ENCODE measurements around the gene CLDN9. TPM values are rescaled to one million over a fixed set of nuclear protein-coding genes. Genes with fewer than 3 reads are reported as not detected.

CLDN9 gene
- total RNA-seq, 2 donors from 2014 or later, result 0.11 TPM; not detected in 1

DNA sequence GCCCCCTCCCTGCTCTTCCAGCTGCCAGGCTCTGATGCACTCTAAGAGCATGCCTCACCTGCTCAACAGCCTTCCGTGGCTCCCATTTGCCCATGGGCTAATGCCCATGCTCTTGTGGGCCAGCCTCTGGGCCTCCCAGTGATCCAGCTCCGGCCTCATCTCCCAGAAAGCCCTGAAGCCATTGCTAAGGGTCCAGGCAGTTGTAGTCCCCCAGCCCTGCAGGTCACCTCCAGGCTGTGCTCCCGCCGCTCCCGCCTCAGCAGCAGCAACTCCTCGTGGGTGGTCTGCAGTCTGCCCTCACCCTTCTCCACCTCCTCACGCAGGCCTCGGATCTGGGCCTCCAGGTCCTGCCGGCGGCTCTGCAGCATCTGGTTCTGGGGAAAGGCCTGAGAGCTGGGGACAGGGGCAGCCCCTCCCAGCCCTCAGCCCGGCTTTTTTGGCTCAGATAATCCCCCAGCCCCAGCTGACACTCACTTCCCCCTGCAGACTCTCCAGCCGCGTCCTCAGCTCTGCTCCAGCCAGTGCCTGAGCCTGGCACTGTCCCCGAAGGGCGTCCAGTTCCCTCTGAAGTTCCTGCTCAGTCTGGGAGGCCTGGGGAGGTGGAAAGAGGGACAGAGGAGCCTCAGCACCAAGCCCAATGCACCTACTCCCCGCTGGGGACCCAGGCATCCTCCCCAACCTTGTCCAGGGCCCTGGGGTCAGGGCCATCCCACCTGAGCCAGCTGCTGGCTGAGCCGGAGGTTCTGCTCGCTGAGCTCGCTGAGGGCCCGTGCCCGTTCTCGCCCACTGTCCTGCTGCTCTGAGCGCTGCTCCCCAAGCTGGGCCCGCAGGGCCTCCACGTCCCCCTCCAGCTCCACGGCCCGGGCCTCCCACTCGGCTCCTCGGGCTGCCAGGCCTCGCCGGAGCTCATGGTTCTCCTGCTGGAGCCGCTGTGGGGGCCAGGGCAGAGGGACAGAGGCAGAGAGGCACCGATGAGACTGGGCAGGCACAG, 17.8 kb downstream of the CLDN9 start:
- no peaks in the 10 kb centered on the region for H3K9me3 Mint-ChIP-seq
- peak overlapping the region in 1 of 2 donors; percentile 55 for H3K27ac Mint-ChIP-seq
- H3K36me3 Mint-ChIP-seq, result peaks cover 0 to 24% of the 10 kb centered on the region in 2 donors
- no peak for DNase-seq (ENCODE audit: low spot score in 2 of 2)
- ATAC-seq, result no peak

DNA sequence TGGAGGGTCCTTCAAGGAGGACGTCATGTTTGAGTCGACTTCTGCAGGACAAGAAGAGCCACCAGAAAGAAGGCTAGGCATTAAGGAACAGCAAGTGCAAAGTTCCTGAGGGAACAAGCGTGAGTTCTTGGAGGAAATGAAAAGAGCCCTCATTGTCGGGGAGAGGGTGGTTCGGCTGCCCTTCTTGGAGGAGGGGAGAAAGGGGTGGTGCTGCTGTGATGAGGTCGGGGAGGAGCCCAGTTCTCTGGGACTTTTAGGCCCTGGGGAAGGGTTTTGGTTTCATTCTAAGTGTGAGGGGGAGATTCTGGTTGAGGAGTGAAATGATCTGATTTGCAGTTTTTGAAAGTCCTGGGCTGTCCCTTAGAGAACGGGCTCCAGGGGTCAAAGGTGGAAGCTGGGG, 19.9 kb downstream of the CLDN9 start:
- peaks cover 0 to 16% of the 10 kb centered on the region in 2 donors for H3K36me3 Mint-ChIP-seq
- DNase-seq (ENCODE audit: low spot score in 2 of 2) (no peak), ATAC-seq (no peak)
- no peak overlapping the region for H3K27ac Mint-ChIP-seq
- H3K9me3 Mint-ChIP-seq, result no peaks in the 10 kb centered on the region

DNA sequence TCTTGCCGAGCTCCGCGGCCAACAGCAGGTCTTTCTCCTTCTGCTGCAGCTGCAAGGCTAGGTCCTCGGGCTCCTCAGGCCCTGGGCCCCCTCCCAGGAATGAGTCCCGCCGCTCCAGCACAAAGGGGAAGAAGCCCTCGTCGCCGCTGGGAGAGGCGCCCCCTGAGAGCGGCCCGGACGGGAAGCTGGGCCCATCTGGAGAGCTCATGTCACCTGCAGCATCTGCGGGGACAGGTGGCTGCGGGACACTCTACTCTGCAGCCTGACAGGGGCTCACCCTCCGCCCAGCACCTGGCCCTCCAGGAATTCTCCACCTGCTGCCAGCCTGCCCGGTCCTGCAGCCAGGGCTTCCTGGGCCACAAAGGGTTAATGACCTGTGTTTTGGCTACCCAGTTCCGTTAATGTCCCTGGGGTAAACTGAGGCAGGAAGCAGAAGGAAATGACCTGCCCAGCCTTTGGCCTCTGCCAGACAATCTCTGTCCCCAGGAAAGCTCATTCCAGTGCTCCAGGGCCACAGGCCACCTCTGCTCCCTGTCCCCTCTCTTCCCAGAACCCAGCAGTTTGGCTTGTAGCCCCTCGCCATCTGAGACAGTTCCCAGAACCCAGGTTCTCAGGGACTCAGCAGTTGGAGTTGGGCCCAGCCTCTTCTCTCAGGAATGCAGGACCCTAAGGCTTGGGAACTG, 22.7 kb downstream of the CLDN9 start:
- no peak for ATAC-seq
- no peaks in the 10 kb centered on the region for H3K9me3 Mint-ChIP-seq
- no peaks in the 10 kb centered on the region for H3K36me3 Mint-ChIP-seq

DNA sequence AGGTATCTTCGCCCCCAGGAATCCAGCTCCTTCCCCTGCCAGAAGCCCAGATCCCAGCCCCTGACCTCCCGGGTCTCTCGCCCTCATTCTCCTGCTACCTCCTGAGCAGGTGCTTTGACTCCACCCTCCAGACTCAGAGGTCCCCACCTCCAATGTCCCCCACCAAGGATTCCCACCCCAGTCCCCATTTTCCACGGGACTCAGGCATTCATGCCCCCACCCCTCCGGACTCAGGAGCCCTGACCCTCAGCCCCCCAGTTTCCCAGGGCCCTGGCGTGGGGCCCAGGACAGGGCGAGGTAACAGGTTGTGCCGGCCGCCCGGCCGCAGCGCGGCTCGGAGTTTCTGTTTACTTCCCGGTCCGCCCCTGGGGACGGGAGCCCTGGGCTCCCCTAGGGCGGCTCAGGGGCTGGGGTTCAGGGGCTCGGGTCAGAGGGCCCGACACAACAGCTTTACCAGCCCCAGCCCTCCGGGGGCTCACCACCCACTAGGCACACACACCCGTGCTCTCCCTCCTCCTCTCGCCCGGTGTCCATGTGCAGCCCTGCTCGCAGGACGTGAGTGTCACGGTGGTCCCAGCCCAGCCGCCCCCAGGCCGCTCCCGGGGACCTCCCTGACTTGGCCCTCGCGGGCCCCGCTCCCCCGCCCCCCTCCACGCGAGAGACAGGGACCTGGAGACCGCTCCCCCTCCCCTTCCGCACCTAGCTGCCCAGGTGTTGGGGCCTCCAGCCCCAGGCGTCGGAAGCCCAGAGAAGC, 23.4 kb downstream of the CLDN9 start:
- H3K27ac Mint-ChIP-seq, result no peak overlapping the region
- ATAC-seq (no peak), DNase-seq (ENCODE audit: low spot score in 2 of 2) (no peak)
- no peaks in the 10 kb centered on the region for H3K9me3 Mint-ChIP-seq
- H3K36me3 Mint-ChIP-seq, result no peaks in the 10 kb centered on the region

More for the DNA sequence above, 22.7 kb downstream of the CLDN9 start:
- H3K27ac Mint-ChIP-seq, result no peak overlapping the region
- DNase-seq (ENCODE audit: low spot score in 2 of 2), result no peak

DNA sequence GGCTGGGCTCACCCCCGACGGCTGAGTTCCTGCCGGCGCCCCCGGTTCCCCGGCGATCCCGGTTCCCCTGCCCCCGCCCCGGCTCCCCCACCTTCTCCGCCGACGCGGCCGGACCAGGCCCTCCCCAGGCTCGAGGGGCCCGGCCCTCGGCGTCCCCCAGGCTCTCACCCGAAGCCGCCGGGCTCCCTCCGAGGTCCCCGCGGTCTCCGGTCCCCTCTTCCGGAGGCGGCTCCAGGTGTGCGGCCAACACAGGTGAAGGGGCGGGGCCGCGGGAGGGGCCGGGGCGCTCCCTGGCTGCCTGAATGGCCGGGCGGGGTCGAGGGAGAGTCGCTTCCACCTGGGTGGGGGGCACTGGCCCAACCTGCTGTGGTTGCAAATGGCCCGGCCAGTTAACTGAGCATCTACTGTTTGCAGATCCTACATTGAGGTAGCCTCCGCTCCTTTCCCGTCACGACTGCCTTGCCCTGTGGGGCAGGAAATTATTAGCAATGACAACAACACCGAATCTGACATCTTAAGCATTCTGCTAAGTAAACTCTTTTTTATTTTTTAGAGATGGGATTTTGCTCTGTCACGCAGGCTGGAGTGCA, 24.1 kb downstream of the CLDN9 start, which contains the start of gene BICDL2:
Gene BICDL2 (minus strand): TSS at position 219 of the 590 bp plus-strand sequence. CDS start 1,448 bp downstream, outside the sequence.
- H3K9me3 Mint-ChIP-seq, result no peaks in the 10 kb centered on the region
- no peak for DNase-seq (ENCODE audit: low spot score in 2 of 2)
- no peak for ATAC-seq
- H3K36me3 Mint-ChIP-seq, result no peaks in the 10 kb centered on the region
- H3K27ac Mint-ChIP-seq, result no peak within 1 kb of the TSS

DNA sequence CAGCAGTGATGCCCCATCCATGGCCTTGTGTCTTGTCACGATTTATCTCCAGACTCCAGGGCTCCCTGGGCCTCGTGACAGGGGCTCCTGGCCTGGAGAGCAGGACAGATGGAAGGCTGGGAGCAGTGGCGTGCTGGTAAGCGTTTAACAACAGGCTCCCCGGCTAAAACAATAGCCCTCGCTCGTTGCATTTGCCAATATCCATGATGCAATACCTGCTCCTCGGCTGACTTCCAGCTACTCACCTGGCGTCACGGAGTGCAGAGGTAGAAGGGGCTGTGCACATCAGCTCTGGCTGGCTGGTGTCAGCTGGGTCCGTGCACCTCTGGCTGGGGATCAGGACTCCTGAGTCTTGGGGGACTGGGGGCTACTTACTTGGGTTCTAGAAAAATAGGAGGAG, 25.5 kb downstream of the CLDN9 start:
- Mint-ChIP-seq H3K9me3 (no peaks in the 10 kb centered on the region), H3K27ac (no peak overlapping the region), H3K36me3 (no peaks in the 10 kb centered on the region)

DNA sequence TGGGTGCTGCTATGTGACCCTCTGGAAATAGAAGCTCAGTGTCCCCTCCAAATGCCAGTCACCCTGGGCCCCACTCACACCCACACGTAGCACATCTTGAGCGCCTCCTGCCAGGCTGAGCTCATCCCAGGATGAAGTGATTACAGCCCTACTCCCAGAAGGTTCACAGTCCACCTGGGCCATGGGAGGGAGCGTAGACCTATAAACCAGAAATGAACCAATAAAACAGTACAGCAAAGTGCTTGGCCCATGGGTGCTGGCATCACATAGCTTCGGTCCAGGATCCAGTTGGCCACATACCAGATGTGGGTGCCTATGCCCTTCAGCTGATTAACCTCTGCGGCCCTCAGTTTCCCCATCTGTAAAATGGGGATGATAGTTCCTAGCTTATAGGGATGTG, 26.2 kb downstream of the CLDN9 start:
- Mint-ChIP-seq H3K9me3 (no peaks in the 10 kb centered on the region), H3K27ac (no peak overlapping the region), H3K36me3 (no peaks in the 10 kb centered on the region)
- ATAC-seq, result no peak
- no peak for DNase-seq (ENCODE audit: low spot score in 2 of 2)

More for the DNA sequence above, 25.5 kb downstream of the CLDN9 start:
- DNase-seq (ENCODE audit: low spot score in 2 of 2) (no peak), ATAC-seq (no peak)

DNA sequence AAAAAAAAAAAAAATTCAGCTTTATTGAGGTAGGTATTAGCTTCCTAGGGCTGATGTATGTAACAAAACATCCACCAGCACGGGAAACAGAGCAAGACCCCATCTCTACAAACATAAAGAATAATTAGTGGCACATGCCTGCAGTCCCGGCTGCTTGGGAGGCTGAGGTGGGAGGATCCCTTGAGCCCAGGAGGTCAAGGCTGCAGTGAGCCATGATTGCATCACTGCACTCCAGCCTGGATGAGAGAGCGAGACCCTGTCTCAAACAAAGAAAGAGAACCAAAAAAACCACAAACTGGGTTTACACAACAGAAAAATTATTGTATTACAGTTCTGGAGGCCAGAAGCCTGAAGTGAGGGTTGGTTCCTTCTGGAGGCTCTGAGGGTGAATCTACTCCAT, 29.7 kb downstream of the CLDN9 start:
- no peaks in the 10 kb centered on the region for H3K36me3 Mint-ChIP-seq
- ATAC-seq, result no peak
- no peak overlapping the region for H3K27ac Mint-ChIP-seq
- H3K9me3 Mint-ChIP-seq, result no peaks in the 10 kb centered on the region
- DNase-seq (ENCODE audit: low spot score in 2 of 2), result no peak

DNA sequence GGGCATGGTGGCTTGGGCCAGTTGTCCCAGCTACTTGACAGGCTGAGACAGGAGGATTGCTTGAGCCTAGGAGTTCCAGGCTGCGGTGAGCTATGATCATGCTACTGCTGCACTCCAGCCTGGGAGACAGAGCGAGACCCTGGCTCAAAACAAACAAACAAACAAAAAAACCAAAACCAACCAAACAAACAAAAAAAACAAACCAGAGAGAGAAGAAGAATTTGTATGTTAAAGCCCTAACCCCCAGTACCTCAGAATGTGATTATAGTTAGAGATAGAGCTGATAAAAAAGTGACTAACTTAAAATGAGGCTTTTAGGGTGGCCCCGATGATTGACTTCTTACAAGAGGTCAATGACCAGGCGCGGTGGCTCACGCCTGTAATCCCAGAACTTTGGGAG, 32.0 kb downstream of the CLDN9 start:
- no peaks in the 10 kb centered on the region for H3K9me3 Mint-ChIP-seq
- H3K27ac Mint-ChIP-seq, result no peak overlapping the region
- no peaks in the 10 kb centered on the region for H3K36me3 Mint-ChIP-seq

DNA sequence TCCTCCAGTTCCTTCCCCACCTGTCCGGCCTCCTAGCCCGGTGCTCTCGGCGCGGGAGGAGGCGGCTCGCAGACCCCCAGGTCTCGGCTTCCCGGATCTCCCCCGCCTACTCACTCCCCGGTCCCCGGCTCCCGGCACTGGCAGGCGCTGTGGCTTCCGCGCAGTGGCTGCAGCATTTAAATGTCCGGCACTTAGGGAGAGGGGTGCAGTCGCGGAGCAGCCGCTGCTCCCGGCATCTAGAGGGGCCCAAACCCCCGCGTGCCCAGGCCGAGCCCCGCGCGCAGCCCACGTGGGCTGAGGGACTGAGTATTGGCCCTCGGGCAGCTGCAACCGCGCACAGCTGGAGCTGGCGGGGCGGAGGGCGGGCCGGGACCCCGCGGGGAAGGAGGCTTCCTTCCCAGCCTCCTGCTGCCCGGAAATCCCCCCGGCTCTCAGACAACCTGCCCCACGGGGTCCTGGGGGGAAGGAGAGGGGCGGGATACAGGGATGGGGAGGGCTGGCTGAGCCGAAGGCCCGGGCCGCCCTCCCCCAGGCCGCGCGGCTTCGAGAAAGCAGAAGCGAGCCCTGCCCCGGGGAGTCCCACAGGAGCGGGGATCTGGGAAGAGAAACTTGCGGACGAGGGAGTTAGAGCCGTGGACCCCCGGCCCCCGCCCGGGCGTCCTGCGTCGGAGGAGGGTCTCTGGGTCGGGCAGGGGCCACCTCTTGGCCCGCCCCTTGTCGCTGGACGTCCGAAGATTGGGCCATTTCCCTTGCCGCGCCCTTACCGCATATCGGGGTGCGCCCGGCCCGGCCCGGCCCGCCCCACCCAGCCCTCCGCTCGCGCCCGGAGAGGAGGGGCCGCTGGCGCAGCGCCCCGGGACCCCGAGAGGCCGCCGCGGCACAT, 33.3 kb downstream of the CLDN9 start, which contains the start of gene MMP25:
Gene MMP25 (plus strand): TSS at position 804 of the 883 bp plus-strand sequence. CDS start 357 bp downstream, outside the sequence.
- Mint-ChIP-seq H3K27ac (peak within 1 kb of the TSS in 1 of 2 donors; percentile 50), H3K36me3 (no peaks in the 10 kb centered on the region), H3K9me3 (no peaks in the 10 kb centered on the region)
- no peak for DNase-seq (ENCODE audit: low spot score in 2 of 2)
- ATAC-seq, result peak; percentile 30 to 53

More for the DNA sequence above, 32.0 kb downstream of the CLDN9 start:
- DNase-seq (ENCODE audit: low spot score in 2 of 2) (no peak), ATAC-seq (no peak)

DNA sequence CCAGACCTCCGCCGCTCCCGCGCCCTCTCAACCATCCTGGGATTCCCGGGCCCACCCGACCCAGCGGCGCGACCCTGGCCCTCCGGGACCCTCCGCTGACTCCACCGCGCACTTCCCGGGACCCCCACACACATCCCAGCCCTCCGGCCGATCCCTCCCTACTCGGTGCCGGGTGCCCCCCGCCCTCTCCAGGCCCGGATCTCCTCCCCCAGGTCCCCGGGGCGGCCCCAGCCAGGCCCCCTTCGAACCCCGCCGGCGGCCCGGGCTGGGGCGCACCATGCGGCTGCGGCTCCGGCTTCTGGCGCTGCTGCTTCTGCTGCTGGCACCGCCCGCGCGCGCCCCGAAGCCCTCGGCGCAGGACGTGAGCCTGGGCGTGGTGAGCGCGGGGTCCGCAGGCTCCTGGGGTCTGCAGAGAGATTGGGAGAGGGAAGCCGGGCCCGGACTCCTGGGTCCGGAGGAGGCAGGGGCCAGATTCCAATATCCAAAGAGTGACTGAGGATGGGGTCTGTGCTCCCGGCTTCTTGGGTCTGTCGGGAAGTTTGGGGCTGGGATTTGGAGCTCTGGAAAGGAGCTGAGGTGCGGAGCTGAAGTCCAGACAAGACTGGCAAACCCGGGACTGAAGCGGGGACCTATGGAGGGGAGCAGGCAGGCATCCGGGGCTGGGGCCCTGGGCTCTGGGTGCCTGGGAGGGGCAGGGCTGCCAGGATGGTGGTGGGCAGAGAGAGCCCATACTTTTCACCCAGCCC, 34.1 kb downstream of the CLDN9 start:
- no peaks in the 10 kb centered on the region for H3K36me3 Mint-ChIP-seq
- H3K27ac Mint-ChIP-seq, result peak overlapping the region in 1 of 2 donors; percentile 50
- ATAC-seq, result peak in 1 of 2 donors; percentile 12
- H3K9me3 Mint-ChIP-seq, result no peaks in the 10 kb centered on the region
- DNase-seq (ENCODE audit: low spot score in 2 of 2), result no peak

DNA sequence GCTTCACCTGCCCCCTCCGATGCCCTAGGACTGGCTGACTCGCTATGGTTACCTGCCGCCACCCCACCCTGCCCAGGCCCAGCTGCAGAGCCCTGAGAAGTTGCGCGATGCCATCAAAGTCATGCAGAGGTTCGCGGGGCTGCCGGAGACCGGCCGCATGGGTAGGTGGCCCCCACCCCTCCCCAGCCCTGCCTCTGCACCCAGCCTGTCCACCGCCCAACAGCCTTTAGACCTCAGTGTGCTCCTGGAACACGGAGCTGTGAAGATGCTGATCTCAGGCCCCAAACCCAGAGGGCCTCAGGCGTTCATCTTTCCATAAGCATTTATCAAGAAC, 34.6 kb downstream of the CLDN9 start:
- DNase-seq (ENCODE audit: low spot score in 2 of 2) (no peak), ATAC-seq (no peak)
- no peaks in the 10 kb centered on the region for H3K36me3 Mint-ChIP-seq
- no peak overlapping the region for H3K27ac Mint-ChIP-seq
- no peaks in the 10 kb centered on the region for H3K9me3 Mint-ChIP-seq

DNA sequence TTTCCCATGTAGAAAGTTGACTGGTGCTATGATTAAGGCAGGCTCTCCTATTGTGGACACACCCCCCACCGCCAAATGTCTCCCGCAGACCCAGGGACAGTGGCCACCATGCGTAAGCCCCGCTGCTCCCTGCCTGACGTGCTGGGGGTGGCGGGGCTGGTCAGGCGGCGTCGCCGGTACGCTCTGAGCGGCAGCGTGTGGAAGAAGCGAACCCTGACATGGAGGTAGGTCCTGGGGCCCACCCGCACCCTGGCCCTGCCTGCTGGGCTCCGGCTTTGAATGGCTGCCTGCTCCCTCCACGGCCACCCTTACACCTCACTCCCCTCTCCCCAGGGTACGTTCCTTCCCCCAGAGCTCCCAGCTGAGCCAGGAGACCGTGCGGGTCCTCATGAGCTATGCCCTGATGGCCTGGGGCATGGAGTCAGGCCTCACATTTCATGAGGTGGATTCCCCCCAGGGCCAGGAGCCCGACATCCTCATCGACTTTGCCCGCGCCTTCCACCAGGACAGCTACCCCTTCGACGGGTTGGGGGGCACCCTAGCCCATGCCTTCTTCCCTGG, 37.3 kb downstream of the CLDN9 start:
- DNase-seq (ENCODE audit: low spot score in 2 of 2), result no peak
- H3K27ac Mint-ChIP-seq, result no peak overlapping the region
- no peak for ATAC-seq
- peaks cover 0 to 4% of the 10 kb centered on the region in 2 donors for H3K36me3 Mint-ChIP-seq
- H3K9me3 Mint-ChIP-seq, result no peaks in the 10 kb centered on the region

DNA sequence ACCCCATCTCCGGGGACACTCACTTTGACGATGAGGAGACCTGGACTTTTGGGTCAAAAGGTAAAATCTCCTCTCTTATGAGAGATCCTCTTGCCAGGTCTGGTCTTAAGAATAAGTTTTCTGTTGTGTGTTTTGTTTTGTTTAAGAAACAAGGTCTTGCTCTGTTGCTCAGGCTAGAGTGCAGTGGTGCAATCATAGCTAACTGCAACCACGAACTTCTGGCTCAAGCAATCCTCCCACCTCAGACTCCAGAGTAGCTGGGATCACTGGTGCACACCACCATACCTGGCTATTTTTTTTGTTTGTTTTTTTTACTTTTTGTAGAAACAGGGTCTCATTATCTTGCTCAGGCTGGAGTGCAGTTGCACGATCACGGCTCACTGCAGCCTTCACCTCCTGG, 37.8 kb downstream of the CLDN9 start:
- peaks cover 0 to 9% of the 10 kb centered on the region in 2 donors for H3K36me3 Mint-ChIP-seq
- H3K27ac Mint-ChIP-seq, result no peak overlapping the region
- no peaks in the 10 kb centered on the region for H3K9me3 Mint-ChIP-seq
- no peak for ATAC-seq
- no peak for DNase-seq (ENCODE audit: low spot score in 2 of 2)

DNA sequence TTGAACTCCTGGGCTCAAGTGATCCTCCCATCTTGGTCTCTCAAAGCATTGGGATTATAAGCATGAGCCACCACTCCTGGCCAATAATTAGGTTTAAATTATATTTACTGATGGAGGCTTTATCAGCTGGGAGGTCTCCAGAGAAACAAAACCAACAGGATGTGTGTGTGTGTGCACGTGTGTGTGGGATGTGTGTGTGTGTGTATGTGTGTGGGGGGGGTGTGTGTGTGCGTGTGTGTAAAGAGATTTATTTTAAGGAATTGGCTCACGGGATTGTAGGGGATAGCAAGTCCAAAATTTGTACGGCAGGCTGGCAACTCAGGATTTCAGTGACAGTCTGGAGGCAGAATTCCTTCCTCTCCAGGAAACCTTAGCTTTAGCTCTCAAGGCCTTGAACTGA, 38.3 kb downstream of the CLDN9 start:
- peaks cover 0 to 12% of the 10 kb centered on the region in 2 donors for H3K36me3 Mint-ChIP-seq
- no peak for DNase-seq (ENCODE audit: low spot score in 2 of 2)
- H3K9me3 Mint-ChIP-seq, result no peaks in the 10 kb centered on the region
- H3K27ac Mint-ChIP-seq, result no peak overlapping the region
- no peak for ATAC-seq
